ENCODE data around the gene VPS52. TPM values are rescaled to one million over a fixed set of nuclear protein-coding genes. Genes with fewer than 3 reads are reported as not detected.

The VPS52 gene
- polyA plus RNA-seq: 10 to 100 TPM; 23.8 to 60.3 (median 48.0) TPM
- long read RNA-seq, donor 1, transcript VPS52-212 (20 exons, 2,960 nt): minor isoform, 7 of 44 reads
- long read RNA-seq, donor 1, transcript VPS52-222 (4 exons, 743 nt): major isoform, 22 of 44 reads
- long read RNA-seq, donor 1, partial matches to known transcripts: 10 of 44 reads
- long read RNA-seq, donor 1, other reads (novel, unspliced or antisense): 0 of 44 reads
- long read RNA-seq, donor 2, partial matches to known transcripts: 0 of 5 reads
- long read RNA-seq, donor 2, other reads (novel, unspliced or antisense): 0 of 5 reads
- long read RNA-seq, donor 3, transcript VPS52-222 (4 exons, 743 nt): major isoform, 5 of 13 reads
- long read RNA-seq, donor 3, transcript VPS52-220 (6 exons, 878 nt): major isoform, 5 of 13 reads
- long read RNA-seq, donor 3, partial matches to known transcripts: 0 of 13 reads
- long read RNA-seq, donor 3, other reads (novel, unspliced or antisense): 0 of 13 reads
- long read RNA-seq, donor 4, partial matches to known transcripts: 0 of 1 reads
- long read RNA-seq, donor 4, other reads (novel, unspliced or antisense): 0 of 1 reads
- long read RNA-seq, donor 5, partial matches to known transcripts: 5 of 6 reads
- long read RNA-seq, donor 5, other reads (novel, unspliced or antisense): 0 of 6 reads
- long read RNA-seq, donor 6, partial matches to known transcripts: 0 of 9 reads
- long read RNA-seq, donor 6, other reads (novel, unspliced or antisense): 0 of 9 reads
- long read RNA-seq, donor 7, transcript VPS52-222 (4 exons, 743 nt): major isoform, 10 of 9,369 reads
- long read RNA-seq, donor 7, transcript VPS52-212 (20 exons, 2,960 nt): minor isoform, 7 of 9,369 reads
- long read RNA-seq, donor 7, partial matches to known transcripts: 8,831 of 9,369 reads
- long read RNA-seq, donor 7, other reads (novel, unspliced or antisense): 520 of 9,369 reads
- long read RNA-seq, donor 8, partial matches to known transcripts: 0 of 1 reads
- long read RNA-seq, donor 8, other reads (novel, unspliced or antisense): 0 of 1 reads
- long read RNA-seq, donor 9, partial matches to known transcripts: 0 of 1 reads
- long read RNA-seq, donor 9, other reads (novel, unspliced or antisense): 0 of 1 reads
- long read RNA-seq, donor 10, transcript VPS52-222 (4 exons, 743 nt): major isoform, 6 of 7,330 reads
- long read RNA-seq, donor 10, transcript VPS52-212 (20 exons, 2,960 nt): minor isoform, 5 of 7,330 reads
- long read RNA-seq, donor 10, partial matches to known transcripts: 6,860 of 7,330 reads
- long read RNA-seq, donor 10, other reads (novel, unspliced or antisense): 458 of 7,330 reads

- peaks cover 13 to 53% (median 14%) of the 10 kb centered on the region in 3 donors for H3K36me3 ChIP-seq (ENCODE audit: control insufficient read depth in 3 of 3, insufficient read depth in 2 of 3, low read depth in 1 of 3, low read length in 3 of 3)
- FAIRE-seq: no peak
These were observed at the start of gene VPS52, which contains the start of gene RPS18 for GRCh38 chr6:33271468-33272274. Gene VPS52 (minus strand): TSS chr6:33271876. CDS start chr6:33271675, 201 bp downstream. Gene RPS18 (plus strand): TSS chr6:33272075. CDS start chr6:33272120, 45 bp downstream.

GRCh38 chr6:33321227-33321626 lies 49.6 kb upstream of the VPS52 start:
- Histone ChIP-seq H3K27me3 (ENCODE audit: control insufficient read depth in 3 of 3, insufficient read depth in 3 of 3, low read length in 3 of 3) (no peaks in the 10 kb centered on the region), H3K4me1 (ENCODE audit: control insufficient read depth in 3 of 3, insufficient read depth in 2 of 3, low read depth in 1 of 3, low read length in 2 of 3) (peaks cover 3 to 27% (median 8%) of the 10 kb centered on the region in 3 donors), H3K27ac (ENCODE audit: low read depth in 1 of 3, low read length in 2 of 3) (no peak overlapping the region), H3K36me3 (ENCODE audit: control insufficient read depth in 3 of 3, insufficient read depth in 2 of 3, low read depth in 1 of 3, low read length in 3 of 3) (peaks cover 3 to 37% (median 9%) of the 10 kb centered on the region in 3 donors), H3K4me3 (ENCODE audit: low read depth in 1 of 3, low read length in 3 of 3) (no peak overlapping the region), H3K9me3 (ENCODE audit: control insufficient read depth in 2 of 2, insufficient read depth in 1 of 2, low read depth in 1 of 2, low read length in 1 of 2) (no peaks in the 10 kb centered on the region)
- WGBS, 3 donors: 80 to 86% (median 81%) methylated on average over 9 of the region's 9 CpGs
- FAIRE-seq (no peak), DNase-seq (no peak)

More at GRCh38 chr6:33271468-33272274, at the start of gene VPS52, which contains the start of gene RPS18:
- WGBS, 3 donors: 0% methylated on average over 48 of the region's 48 CpGs
- Histone ChIP-seq H3K27ac (ENCODE audit: low read depth in 1 of 3, low read length in 2 of 3) (peak within 1 kb of the TSS; percentile 87 to 99 (median 91)), H3K4me1 (ENCODE audit: control insufficient read depth in 3 of 3, insufficient read depth in 2 of 3, low read depth in 1 of 3, low read length in 2 of 3) (peaks cover 0 to 41% (median 2%) of the 10 kb centered on the region in 3 donors), H3K4me3 (ENCODE audit: low read depth in 1 of 3, low read length in 3 of 3) (peak within 1 kb of the TSS; percentile 60 to 85 (median 69)), H3K27me3 (ENCODE audit: control insufficient read depth in 3 of 3, insufficient read depth in 3 of 3, low read length in 3 of 3) (no peaks in the 10 kb centered on the region), H3K9me3 (ENCODE audit: control insufficient read depth in 2 of 2, insufficient read depth in 1 of 2, low read depth in 1 of 2, low read length in 1 of 2) (no peaks in the 10 kb centered on the region)
- peak; percentile 98 to 99 for DNase-seq

- DNase-seq (no peak), FAIRE-seq (no peak)
- Histone ChIP-seq H3K27ac (ENCODE audit: low read depth in 1 of 3, low read length in 2 of 3) (no peak overlapping the region), H3K4me1 (ENCODE audit: control insufficient read depth in 3 of 3, insufficient read depth in 2 of 3, low read depth in 1 of 3, low read length in 2 of 3) (peaks cover 3 to 27% (median 8%) of the 10 kb centered on the region in 3 donors), H3K9me3 (ENCODE audit: control insufficient read depth in 2 of 2, insufficient read depth in 1 of 2, low read depth in 1 of 2, low read length in 1 of 2) (no peaks in the 10 kb centered on the region), H3K27me3 (ENCODE audit: control insufficient read depth in 3 of 3, insufficient read depth in 3 of 3, low read length in 3 of 3) (no peaks in the 10 kb centered on the region), H3K36me3 (ENCODE audit: control insufficient read depth in 3 of 3, insufficient read depth in 2 of 3, low read depth in 1 of 3, low read length in 3 of 3) (peaks cover 3 to 44% (median 9%) of the 10 kb centered on the region in 3 donors), H3K4me3 (ENCODE audit: low read depth in 1 of 3, low read length in 3 of 3) (no peak overlapping the region)
- 81 to 85% (median 82%) methylated on average over 32 of the region's 32 CpGs for WGBS, 3 donors
These were observed 48.9 kb upstream of the VPS52 start for GRCh38 chr6:33320315-33321181.

- H3K27ac ChIP-seq (ENCODE audit: low read depth in 1 of 3, low read length in 2 of 3): no peak overlapping the region
- WGBS, 3 donors: 85 to 96% (median 91%) methylated on average over 3 of the region's 3 CpGs
These were observed 48.3 kb upstream of the VPS52 start for GRCh38 chr6:33319939-33320314.

GRCh38 chr6:33318426-33319073 lies 46.9 kb upstream of the VPS52 start:
- WGBS, 3 donors: 55 to 65% (median 57%) methylated on average over 8 of the region's 8 CpGs
- no peaks in the 10 kb centered on the region for H3K27me3 ChIP-seq (ENCODE audit: control insufficient read depth in 3 of 3, insufficient read depth in 3 of 3, low read length in 3 of 3)
- peaks cover 7 to 31% (median 8%) of the 10 kb centered on the region in 3 donors for H3K4me1 ChIP-seq (ENCODE audit: control insufficient read depth in 3 of 3, insufficient read depth in 2 of 3, low read depth in 1 of 3, low read length in 2 of 3)
- H3K36me3 ChIP-seq (ENCODE audit: control insufficient read depth in 3 of 3, insufficient read depth in 2 of 3, low read depth in 1 of 3, low read length in 3 of 3): peaks cover 3 to 49% (median 9%) of the 10 kb centered on the region in 3 donors
- no peaks in the 10 kb centered on the region for H3K9me3 ChIP-seq (ENCODE audit: control insufficient read depth in 2 of 2, insufficient read depth in 1 of 2, low read depth in 1 of 2, low read length in 1 of 2)
- H3K27ac ChIP-seq (ENCODE audit: low read depth in 1 of 3, low read length in 2 of 3): peak overlapping the region; percentile 45 to 91 (median 91)
- DNase-seq (no peak), FAIRE-seq (no peak)
- H3K4me3 ChIP-seq (ENCODE audit: low read depth in 1 of 3, low read length in 3 of 3): peak overlapping the region in 2 of 3 donors; percentile 51 to 52

More at GRCh38 chr6:33319939-33320314, 48.3 kb upstream of the VPS52 start:
- DNase-seq (no peak), FAIRE-seq (no peak)
- no peaks in the 10 kb centered on the region for H3K9me3 ChIP-seq (ENCODE audit: control insufficient read depth in 2 of 2, insufficient read depth in 1 of 2, low read depth in 1 of 2, low read length in 1 of 2)
- no peak overlapping the region for H3K4me3 ChIP-seq (ENCODE audit: low read depth in 1 of 3, low read length in 3 of 3)
- H3K27me3 ChIP-seq (ENCODE audit: control insufficient read depth in 3 of 3, insufficient read depth in 3 of 3, low read length in 3 of 3): no peaks in the 10 kb centered on the region
- peaks cover 7 to 33% (median 8%) of the 10 kb centered on the region in 3 donors for H3K4me1 ChIP-seq (ENCODE audit: control insufficient read depth in 3 of 3, insufficient read depth in 2 of 3, low read depth in 1 of 3, low read length in 2 of 3)
- H3K36me3 ChIP-seq (ENCODE audit: control insufficient read depth in 3 of 3, insufficient read depth in 2 of 3, low read depth in 1 of 3, low read length in 3 of 3): peaks cover 3 to 49% (median 9%) of the 10 kb centered on the region in 3 donors

- 1% methylated on average over 36 to 44 of the region's 44 CpGs for WGBS, 3 donors
- peak; percentile 100 for DNase-seq
- Histone ChIP-seq H3K9me3 (ENCODE audit: control insufficient read depth in 2 of 2, insufficient read depth in 1 of 2, low read depth in 1 of 2, low read length in 1 of 2) (no peaks in the 10 kb centered on the region), H3K4me1 (ENCODE audit: control insufficient read depth in 3 of 3, insufficient read depth in 2 of 3, low read depth in 1 of 3, low read length in 2 of 3) (peaks cover 7 to 31% (median 8%) of the 10 kb centered on the region in 3 donors), H3K27ac (ENCODE audit: low read depth in 1 of 3, low read length in 2 of 3) (peak within 1 kb of the TSS; percentile 61 to 91 (median 91)), H3K36me3 (ENCODE audit: control insufficient read depth in 3 of 3, insufficient read depth in 2 of 3, low read depth in 1 of 3, low read length in 3 of 3) (peaks cover 3 to 49% (median 9%) of the 10 kb centered on the region in 3 donors), H3K27me3 (ENCODE audit: control insufficient read depth in 3 of 3, insufficient read depth in 3 of 3, low read length in 3 of 3) (no peaks in the 10 kb centered on the region), H3K4me3 (ENCODE audit: low read depth in 1 of 3, low read length in 3 of 3) (peak within 1 kb of the TSS; percentile 51 to 52 (median 51))
- FAIRE-seq: no peak
These were observed 46.2 kb upstream of the VPS52 start, which contains the start of gene ZBTB22 for GRCh38 chr6:33317669-33318425. Gene ZBTB22 (minus strand): TSS chr6:33317744. CDS start chr6:33316916, 828 bp downstream.

Data from small intestine (tissue), 16 donors.